GM12801 (cell line): Measurements from ENCODE around the gene FXYD6.

Experiments used
- CTCF ChIP-seq: IDR thresholded peaks from one replicate; pipeline ENCODE4 v1.5.1; 2011; ENCODE audit warnings: control low read depth; ENCODE audit not compliant: insufficient read length; ENCODE audit errors: extremely low read depth

The FXYD6 gene

GRCh38 chr11:117874253-117874909 lies 2.1 kb downstream of the FXYD6 start:
- no peak for TF ChIP-seq CTCF

GRCh38 chr11:117873828-117874125 lies 2.7 kb downstream of the FXYD6 start:
- TF ChIP-seq CTCF = no peak

- TF ChIP-seq CTCF = no peak
Observed at GRCh38 chr11:117872975-117873827, 3.3 kb downstream of the FXYD6 start.

- TF ChIP-seq CTCF = no peak
Observed at GRCh38 chr11:117872420-117872961, 4.0 kb downstream of the FXYD6 start.

- TF ChIP-seq CTCF = no peak
Observed at GRCh38 chr11:117871784-117872183, 4.7 kb downstream of the FXYD6 start.

GRCh38 chr11:117871160-117871559 lies 5.3 kb downstream of the FXYD6 start:
- no peak for TF ChIP-seq CTCF

- TF ChIP-seq CTCF = no peak
Observed at GRCh38 chr11:117870103-117870952, 6.1 kb downstream of the FXYD6 start.
